ENCODE data around the gene LAMTOR1. TPM values are rescaled to one million over a fixed set of nuclear protein-coding genes. Genes with fewer than 3 reads are reported as not detected.

LAMTOR1 gene
- total RNA-seq, 1 donor from 2014 or later = 79.2 TPM

- Histone ChIP-seq H3K27me3 (ENCODE audit: control insufficient read depth, insufficient read depth, low read length) (no peaks in the 10 kb centered on the region), H3K4me3 (ENCODE audit: low read depth, low read length) (no peak within 1 kb of the TSS), H3K36me3 (ENCODE audit: control insufficient read depth, insufficient read depth, low read length) (peaks cover 4% of the 10 kb centered on the region)
- no peak for DNase-seq (ENCODE audit: low read depth)
- FAIRE-seq = no peak
- no peak for TF ChIP-seq CTCF (IDR thresholded peaks at IDR 0.05; ENCODE audit: insufficient read depth, low read length, severe bottlenecking)
Measured at GRCh38 chr11:72105888-72106287, 2.8 kb upstream of the LAMTOR1 start, which contains the start of gene TOMT. Gene TOMT (plus strand): TSS chr11:72105924. CDS start chr11:72105952, 28 bp downstream.

DNA sequence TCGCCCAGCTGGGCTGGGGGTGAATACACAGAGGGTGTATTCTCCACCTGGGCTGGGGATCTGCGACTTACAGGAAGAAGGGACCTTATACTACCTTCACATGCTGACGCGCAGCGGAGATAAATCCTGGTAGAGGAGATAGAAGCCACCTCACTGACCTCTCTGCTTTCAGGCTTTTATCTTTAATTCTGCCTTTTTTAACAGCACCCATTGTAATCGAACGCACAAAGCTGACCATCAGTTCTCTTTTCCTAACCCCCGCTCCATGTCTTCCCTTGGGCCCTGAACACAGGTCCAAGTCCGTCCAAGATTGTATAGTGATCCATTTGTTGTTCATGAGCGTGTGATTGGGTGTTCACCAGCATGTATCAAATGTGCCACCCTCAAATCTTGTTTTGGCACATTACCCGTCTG lies 664 bp upstream of the LAMTOR1 start:
- Histone ChIP-seq H3K36me3 (ENCODE audit: control insufficient read depth, insufficient read depth, low read length) (peaks cover 13% of the 10 kb centered on the region), H3K27me3 (ENCODE audit: control insufficient read depth, insufficient read depth, low read length) (no peaks in the 10 kb centered on the region), H3K4me3 (ENCODE audit: low read depth, low read length) (peak overlapping the region; percentile 26)
- TF ChIP-seq CTCF (IDR thresholded peaks at IDR 0.05; ENCODE audit: insufficient read depth, low read length, severe bottlenecking) = no peak
- DNase-seq (ENCODE audit: low read depth) (no peak), FAIRE-seq (no peak)

DNA sequence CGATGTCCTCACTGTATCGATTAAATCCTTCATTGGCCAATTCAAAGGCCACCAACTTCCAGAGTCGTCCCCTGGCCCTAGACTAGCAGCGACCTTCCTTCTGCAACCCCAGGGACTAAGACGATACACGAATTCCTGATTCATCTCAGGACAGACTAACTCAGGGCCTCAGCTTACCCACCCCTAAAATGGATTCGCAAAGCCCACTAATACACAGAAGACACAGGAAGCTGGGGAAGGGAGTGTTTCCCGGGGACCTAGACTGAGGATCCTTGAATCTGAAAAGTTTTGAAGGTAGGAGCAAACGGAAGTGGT lies 509 bp downstream of the LAMTOR1 start:
- TF ChIP-seq CTCF (IDR thresholded peaks at IDR 0.05; ENCODE audit: insufficient read depth, low read length, severe bottlenecking) = no peak
- no peaks in the 10 kb centered on the region for H3K27me3 ChIP-seq (ENCODE audit: control insufficient read depth, insufficient read depth, low read length)
- H3K4me3 ChIP-seq (ENCODE audit: low read depth, low read length) = peak overlapping the region; percentile 70
- FAIRE-seq (no peak), DNase-seq (ENCODE audit: low read depth) (no peak)
- H3K36me3 ChIP-seq (ENCODE audit: control insufficient read depth, insufficient read depth, low read length) = peaks cover 25% of the 10 kb centered on the region

- no peak for DNase-seq (ENCODE audit: low read depth)
- FAIRE-seq = no peak
- H3K27me3 ChIP-seq (ENCODE audit: control insufficient read depth, insufficient read depth, low read length) = no peaks in the 10 kb centered on the region
- peak overlapping the region; percentile 70 for H3K4me3 ChIP-seq (ENCODE audit: low read depth, low read length)
- TF ChIP-seq CTCF (IDR thresholded peaks at IDR 0.05; ENCODE audit: insufficient read depth, low read length, severe bottlenecking) = no peak
- H3K36me3 ChIP-seq (ENCODE audit: control insufficient read depth, insufficient read depth, low read length) = peaks cover 29% of the 10 kb centered on the region
Measured at GRCh38 chr11:72102162-72102561, 935 bp downstream of the LAMTOR1 start.

GRCh38 chr11:72100462-72100861 lies 2.6 kb downstream of the LAMTOR1 start:
- H3K27me3 ChIP-seq (ENCODE audit: control insufficient read depth, insufficient read depth, low read length) = no peaks in the 10 kb centered on the region
- FAIRE-seq = no peak
- peaks cover 30% of the 10 kb centered on the region for H3K36me3 ChIP-seq (ENCODE audit: control insufficient read depth, insufficient read depth, low read length)
- no peak overlapping the region for H3K4me3 ChIP-seq (ENCODE audit: low read depth, low read length)
- DNase-seq (ENCODE audit: low read depth) = no peak
- TF ChIP-seq CTCF (IDR thresholded peaks at IDR 0.05; ENCODE audit: insufficient read depth, low read length, severe bottlenecking) = no peak

DNA sequence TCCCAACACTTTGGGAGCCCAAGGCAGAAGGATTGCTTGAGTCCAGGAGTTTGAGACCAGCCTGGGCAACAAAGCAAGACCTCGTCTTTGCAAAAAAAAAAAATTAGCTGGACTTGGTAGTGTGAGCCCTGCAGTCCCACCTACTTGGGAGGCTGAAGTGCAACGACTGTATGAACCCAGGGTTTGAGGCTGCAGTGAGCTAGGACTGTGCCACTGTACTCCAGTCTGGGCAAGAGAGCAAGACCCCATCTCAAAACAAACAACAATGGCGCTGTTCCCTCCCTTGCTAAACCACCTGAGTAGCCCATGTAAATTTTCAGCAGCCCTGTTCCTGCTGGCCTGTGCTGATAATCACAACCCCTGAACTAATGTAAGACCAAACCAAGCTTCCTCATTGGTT lies 3.1 kb downstream of the LAMTOR1 start:
- Histone ChIP-seq H3K4me3 (ENCODE audit: low read depth, low read length) (no peak overlapping the region), H3K36me3 (ENCODE audit: control insufficient read depth, insufficient read depth, low read length) (peaks cover 32% of the 10 kb centered on the region), H3K27me3 (ENCODE audit: control insufficient read depth, insufficient read depth, low read length) (no peaks in the 10 kb centered on the region)
- DNase-seq (ENCODE audit: low read depth) (no peak), FAIRE-seq (no peak)
- TF ChIP-seq CTCF (IDR thresholded peaks at IDR 0.05; ENCODE audit: insufficient read depth, low read length, severe bottlenecking) = no peak

Data from bronchial epithelial cell (primary cell).